Measurements from ENCODE around the gene FAM13C.
"Not testable (repeated sequence)": the region's sequence is repeated elsewhere in the genome, so short reads cannot be mapped to it uniquely, and the experiment has no call there.

Gene FAM13C

DNA sequence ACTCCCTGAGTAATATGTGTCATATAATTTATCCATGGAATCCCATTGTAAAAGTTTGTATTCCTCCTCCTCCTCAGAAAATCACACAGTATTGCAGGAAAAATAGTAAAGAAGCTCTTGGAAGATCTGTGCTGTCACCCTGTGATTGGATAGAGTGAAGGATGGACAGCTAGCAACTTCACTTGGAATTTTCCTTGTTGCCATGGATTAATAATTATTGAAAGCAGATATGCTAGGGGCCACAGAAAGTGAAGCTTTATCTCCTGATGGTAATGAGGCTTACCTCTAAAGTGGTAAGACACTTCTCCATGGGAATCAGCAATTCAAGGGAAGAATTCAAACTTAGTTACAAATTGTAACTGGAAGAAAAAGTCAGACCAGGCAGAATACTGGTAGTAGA lies 137.1 kb downstream of the FAM13C start:
- no peak for DNase-seq

DNA sequence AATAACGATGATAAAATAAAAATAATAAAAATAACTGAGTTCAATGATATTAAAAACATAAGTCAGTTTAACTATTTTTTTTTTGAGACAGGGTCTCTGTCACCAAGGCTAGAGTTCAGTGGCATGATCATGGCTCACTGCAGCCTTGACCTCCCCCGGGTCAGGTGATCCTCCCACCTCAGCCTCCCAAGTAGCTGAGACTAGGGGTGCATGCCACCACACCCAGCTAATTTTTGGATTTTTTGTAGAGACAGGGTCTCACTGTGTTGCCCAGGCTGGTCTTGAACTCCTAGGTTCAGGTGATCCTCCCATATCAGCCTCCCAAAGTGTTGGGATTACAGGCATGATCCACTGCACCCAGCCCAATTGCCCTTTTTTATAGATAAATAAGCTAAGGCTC lies 138.8 kb downstream of the FAM13C start:
- not testable (repeated sequence) for DNase-seq

DNA sequence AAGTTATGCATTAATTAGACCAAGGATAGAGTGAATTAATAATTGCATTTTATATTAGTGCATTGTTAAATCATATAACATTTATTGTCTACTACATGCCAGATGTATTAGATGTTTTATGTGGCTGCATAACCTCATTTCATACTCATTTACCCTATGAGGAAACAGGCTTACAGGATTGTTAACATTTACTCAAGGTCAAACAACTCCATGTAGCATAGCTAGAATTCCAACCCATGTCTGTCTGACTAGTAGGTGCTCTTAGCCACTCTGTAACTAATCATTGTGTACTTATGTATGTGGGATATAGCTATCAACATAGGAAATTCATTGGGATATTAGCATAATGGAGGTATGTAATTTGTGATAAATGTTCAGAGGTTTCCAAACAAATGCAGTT lies 139.6 kb downstream of the FAM13C start:
- DNase-seq: no peak

GRCh38 chr10:59216178-59216869 lies 146.0 kb downstream of the FAM13C start:
- no peak for DNase-seq

GRCh38 chr10:59214160-59214559 lies 148.2 kb downstream of the FAM13C start:
- DNase-seq: no peak

DNA sequence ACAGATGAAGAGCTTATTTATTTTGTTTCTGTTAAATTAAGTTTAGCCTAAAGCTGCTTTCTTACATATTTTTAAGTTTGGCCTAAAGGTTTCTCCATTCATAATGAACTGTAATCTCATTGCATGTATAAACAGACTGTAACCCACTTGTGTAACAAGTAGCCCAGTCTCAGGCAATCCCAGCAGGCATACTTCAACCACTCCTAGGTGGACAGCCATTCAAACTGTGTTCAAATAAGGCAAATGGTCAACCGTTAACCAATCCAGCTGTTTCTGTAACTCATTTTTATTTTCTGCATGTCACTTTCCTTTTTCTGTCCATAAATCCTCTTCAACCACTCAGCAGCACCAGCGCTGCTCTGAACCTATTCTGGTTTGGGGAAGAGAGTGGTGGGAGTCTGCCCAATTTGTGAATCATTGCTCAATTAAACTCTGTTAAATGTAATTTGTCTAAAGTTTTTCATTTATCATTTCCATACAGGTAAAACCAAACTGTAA lies 150.0 kb downstream of the FAM13C start:
- no peak for DNase-seq

GRCh38 chr10:59206204-59206720 lies 156.1 kb downstream of the FAM13C start:
- DNase-seq: no peak
